Measurements from ENCODE around the gene RUNX3.

Gene RUNX3

DNA sequence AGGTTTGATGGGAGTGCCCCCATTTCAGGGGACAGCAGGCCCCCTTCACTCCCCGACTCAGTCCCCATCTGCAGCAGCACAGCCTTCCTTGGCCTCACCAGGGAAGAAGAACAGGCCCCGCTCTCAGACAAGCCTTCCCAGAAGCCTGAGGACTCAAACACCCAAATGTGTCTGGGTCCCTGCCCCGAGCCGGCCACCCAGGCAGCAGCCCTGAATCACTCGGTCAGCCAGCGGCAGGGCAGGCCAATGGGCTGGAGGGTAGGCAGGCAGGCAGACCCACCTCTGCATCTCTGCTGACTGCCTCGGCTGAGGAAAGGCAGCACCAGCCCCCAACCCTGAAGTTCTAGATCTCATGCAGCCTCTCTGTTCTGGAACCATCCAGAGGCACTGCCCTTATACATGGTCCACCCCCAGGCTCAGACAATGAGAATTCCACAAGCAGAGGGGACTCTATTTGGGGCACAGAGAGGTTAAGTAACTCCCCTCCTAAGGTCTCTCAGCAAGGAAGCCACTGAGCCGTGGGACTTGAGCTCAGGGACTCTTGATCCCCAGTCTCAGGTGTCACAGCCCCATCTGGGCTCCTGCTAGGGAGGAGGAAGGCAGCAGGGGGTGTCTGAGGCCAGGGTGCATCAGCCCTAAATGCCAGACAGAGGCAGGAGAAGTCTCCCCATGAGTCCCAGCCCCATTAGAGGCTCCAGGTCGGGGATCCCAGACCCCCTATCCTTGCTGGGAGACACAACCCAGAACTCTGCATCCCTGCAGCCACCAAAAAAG lies 33.2 kb upstream of the RUNX3 start:
- no peak for DNase-seq

DNA sequence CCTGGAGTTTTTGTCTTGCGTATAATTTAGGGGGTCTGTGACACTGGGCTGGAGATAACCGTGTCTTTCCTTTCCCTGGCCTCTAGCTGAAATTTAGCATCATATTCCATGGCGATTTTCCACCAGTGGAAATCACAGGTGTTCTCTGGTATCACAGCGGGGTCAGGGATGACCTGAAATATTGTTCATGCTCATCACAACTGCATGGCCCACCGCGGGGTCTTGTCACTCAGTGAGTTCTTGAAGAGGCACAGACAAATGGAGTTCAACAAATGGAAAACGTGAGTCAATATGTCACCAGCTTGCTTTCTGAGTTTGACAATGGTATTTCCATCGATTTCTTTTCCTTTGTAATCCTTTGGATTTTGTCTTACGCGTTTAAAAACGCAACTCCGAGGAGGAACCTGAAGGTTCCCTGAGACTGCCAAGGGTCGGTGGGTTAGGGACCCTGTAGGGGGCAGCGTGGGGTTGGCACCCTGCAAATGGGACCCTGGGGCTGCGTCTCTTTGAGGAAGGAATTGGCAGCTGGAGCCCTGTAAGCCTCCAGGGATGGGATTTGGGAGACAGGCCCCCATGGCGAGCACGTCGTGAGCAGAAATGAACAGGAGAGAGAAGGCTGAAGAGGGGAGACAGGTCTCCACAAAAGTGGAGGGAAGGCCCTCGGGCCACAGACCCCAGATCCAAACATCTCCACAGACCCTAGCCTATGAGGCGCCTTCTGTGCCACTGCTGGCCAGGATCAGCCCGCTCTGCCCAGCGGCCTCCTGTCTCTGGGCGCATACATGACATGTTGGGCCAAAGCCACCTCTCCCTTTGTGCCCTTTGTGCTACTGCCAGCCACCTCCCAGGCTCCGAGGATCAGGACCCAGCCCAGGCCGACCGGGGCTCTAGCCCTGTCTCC lies 32.1 kb upstream of the RUNX3 start:
- no peak for DNase-seq

DNA sequence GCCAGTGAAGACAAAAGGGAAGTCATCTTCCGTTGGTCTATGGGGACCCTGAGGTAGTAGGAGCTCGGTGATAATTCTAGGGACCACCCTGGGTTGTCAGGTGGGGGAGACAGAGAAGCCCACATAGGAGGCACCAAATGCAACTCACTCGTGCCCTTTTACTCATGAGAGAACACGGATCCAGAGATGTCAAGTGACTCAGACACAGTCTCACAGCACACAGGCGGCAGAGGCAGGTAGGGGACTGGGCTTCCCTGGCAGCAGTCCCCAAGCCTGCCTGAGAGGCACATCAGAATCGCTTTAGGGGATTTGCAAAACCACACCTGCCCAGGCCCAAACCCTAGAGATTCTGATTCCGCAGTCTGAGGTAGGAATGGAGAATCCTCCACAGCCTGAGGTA lies 31.3 kb upstream of the RUNX3 start:
- no peak for DNase-seq

DNA sequence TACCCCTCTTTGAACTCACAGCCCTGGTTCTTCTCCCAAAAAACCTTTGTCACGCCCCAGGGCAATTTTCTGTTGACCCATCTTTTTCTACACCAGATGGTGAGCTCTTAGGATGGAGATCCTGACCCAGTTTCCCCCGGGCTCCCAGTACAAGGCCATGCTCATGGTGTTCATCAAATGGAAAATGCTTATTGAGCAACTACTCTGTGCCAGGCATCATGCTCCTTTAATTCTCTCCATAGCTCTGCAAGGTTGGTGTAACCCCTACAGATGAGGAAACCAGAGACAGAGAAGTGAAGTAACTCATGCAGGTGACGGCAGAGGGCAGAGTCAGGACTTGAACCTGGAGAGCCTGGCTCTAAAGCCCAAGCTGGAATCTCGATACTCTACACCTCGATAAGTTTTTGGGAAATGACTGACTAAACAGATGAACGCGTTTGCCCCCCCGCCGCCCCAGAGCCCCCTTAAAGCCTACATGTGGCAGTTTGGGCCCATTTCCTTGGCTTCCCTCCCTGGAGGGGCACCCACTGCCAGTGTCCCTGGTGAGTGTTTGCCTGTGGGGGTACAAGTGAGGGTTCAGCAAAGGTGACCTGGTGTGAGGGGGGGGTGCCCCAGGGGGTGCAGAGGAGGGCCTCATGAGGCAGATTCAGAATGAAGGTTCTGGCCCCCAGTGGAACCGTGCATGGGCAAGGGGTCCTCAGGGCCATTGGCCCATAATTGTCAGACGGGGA lies 30.2 kb upstream of the RUNX3 start:
- no peak for DNase-seq

DNA sequence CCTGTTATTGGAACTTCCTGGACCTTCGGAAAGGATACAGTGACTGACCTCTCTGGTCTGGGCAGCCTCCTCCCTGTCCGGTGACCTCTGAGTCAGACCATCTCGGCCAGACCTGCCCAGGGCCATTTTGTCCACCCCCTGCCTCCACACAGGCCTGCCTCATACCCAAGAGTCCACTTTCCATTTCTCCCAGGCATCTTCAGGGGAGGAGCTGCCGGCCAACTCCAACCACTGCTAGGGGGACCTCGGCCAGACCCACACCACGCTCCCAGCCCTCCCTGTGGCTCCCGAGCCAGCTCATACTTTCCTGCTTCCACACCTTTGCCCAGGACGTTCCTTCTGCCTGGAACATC lies 29.5 kb upstream of the RUNX3 start:
- DNase-seq: no peak

DNA sequence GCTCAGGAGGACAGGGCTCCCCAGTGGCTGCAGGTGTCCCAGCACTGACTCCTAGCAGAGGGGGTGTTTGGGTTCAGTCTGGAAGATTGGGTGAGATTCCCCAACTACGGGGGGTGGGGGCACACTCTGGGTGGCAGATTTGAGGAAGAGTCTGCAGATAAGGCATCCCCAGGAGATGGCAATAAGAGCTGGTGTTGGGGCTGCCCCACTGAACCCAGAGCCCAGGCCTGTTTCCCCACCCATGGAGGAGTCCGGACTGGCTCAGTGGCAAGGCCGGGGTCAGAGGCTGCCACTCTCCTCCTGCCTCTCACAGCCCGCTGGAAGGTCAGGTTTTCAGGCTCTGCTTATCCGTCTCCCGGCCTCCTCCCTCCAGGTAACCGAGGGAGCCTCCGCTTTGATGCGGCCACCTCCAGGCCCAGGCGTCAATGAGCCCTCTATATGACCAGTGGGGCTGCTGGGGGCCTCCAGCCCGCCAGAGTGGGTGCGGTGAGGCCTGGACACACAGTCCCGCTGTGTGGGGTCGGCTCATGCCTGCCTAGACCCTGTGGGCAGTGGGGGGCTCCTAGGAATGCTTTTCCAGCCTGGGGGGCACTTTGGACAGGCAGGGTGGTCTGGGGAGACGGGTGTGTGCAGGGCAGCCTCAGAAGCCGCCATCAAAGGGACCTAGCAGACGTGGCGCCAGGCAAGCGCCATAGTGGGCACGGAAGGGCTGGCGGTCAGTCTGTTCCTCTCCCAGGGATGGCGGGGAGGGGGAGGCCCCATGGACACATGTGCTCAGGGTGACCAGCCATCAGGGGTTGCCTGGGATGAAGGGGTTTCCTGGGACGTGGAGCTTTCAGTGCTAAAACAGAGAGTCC lies 28.9 kb upstream of the RUNX3 start:
- DNase-seq: no peak

DNA sequence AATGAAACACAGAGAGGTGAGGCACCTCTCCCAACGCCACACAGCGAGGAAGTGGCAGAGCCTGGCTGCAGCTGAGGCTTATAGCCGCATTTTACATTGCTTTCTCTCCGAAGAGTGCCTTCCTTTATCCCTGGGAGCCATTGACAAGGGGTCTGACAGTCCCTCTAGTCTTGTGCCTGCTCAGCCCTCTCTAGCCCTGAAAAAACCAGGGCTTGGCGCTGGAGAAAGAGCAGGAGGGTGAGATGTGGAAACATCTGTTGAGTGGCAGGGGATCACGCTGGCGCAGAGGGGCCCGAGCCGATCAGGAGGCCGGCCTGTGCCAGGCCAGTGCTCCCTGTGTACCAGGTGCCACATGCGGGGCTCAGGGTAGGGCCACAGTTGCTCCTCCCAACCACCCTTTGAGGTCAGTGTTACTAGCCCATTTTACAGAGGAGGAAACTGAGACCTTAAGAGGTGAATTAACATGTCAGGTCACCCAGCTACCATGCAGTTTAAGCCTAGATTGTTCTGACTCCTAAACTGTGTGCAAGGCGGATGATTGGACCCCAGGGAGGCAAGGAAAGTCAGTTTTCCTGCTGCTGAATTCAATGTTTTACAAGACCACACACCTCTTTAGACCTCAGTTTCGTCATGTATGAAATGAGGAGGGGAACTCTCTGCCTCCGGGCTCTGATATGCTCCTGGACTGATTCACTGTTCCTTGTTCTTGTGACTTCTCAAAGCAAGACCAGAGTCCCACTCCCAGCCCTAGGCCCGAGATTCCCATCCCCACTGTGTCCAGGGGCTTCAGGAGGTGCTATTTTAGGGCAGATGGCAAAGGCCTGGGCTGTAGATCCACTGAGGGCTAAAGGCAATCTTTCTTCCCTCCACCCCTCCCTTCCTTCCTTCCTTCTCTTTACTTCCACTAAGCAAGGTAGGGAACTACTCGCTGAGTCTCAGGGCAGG lies 28.0 kb upstream of the RUNX3 start:
- no peak for DNase-seq

DNA sequence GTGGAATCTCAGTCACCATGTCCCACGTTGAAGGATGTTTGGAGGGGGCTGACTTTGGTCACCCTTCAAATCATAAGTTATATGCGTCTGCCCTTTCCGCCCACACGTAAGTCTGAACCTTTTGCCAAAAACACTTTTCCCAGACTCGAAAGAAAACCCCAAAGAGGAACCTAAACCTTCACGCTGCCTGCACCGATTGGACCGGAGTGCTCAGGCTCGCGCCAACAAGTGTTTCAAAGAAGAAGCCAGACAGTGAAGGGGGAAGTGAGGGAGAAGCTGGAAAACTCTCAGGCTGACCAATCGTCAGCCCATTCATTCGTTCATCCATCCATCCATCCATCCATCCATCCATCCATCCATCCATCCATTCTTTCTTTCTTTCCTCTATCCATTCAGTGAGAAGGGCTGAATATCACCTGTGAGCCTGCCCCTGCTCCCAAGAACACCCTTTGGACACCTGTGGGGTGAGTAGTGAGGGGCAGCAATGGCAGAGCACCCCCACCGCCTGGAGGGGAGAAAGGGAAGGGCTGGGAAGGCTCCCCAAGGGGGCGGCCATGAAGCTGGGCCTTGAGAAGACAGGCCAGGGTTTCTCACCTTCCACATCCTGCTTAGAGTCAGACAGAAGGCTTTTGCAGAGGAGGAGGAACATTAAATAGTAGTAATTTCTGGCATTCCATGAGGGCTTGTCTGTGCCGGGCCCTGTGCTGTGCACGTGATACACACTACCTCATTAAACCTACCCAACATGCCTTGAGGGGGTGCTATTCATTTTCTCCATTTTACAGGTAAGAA lies 27.1 kb upstream of the RUNX3 start:
- DNase-seq: no peak

DNA sequence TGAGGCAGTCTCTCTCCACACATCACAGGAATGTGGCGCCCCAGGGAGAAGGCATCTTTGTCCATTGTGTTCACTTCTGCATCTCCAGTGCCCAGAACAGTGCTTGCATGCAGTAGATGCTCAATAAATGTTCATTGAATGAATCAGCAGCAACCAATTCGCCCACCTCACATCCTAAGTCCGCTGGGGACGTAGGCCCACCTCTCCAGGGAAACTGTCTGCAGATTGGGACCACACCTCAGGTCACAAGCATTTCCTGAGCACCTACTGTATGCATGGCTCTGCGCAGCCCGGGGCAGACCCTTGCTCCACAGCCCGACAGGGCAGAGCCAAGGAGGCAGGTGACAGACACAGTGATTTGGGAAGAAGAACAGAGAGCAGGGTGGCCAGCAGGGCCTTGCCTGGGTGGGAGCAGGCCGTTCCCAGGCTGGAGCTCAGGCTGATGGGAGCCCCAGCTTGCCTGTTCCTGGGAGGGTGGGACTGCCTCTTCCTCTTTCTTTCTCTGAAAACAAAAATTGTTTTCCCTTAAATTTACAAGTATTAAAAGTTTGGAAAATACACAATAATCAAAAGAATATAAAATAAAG lies 25.8 kb upstream of the RUNX3 start:
- DNase-seq: no peak

DNA sequence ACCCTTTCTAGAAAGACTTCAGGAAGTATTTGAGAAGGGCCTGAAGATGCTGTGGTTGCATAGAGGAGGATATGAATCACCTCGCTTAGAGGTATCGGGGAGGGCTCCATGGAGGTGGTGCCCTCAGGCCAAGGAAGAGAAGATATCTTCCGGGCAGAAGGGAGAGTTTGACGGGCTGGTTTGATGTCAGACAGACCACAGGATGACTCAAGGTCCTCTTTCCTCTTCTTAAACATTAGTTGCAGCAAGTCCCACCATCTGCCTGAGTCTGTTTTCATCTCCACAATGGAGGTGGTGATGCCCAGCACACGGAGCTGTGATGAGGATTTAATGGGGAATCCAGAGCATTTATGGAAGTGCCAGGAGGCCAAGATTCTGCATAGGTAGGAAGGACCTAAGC lies 25.1 kb upstream of the RUNX3 start:
- DNase-seq: no peak

DNA sequence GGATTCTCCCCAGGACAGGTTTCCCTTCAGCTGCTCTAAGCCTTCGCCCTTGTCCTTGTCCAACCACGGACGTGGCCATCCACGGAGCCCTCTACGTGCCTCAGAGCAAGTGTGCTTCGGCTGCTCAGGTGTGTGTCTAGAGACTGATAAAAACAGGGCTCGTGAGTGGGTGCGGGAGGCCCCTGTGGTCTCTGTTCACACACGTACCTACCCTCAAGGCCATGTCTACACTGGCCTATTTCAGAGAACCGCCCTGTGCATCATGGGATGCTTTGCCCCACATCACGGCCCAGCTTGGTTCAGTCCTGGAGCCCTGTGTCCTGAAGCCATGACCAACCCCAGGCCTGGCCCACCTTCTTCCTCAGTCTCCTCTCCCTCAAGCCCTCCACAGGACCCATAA lies 24.6 kb upstream of the RUNX3 start:
- DNase-seq: no peak

DNA sequence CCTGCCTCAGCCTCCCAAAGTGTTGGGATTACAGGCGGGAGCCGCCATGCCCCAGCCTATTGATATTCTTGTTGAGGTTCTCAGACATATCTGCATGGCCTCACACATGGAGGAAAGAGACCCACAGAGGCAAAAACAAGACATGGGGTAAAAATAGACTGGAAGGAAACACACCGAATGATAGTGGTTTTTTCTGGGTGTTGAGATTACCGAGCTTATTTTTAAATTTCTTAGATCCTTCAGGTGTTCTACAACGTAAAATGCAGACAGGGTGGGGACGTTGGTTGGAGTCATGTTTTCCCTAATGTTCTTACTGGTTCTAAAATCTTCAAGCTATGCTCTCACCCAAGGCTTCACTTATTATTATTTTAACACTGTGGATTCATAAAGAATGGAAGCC lies 23.9 kb upstream of the RUNX3 start:
- no peak for DNase-seq

DNA sequence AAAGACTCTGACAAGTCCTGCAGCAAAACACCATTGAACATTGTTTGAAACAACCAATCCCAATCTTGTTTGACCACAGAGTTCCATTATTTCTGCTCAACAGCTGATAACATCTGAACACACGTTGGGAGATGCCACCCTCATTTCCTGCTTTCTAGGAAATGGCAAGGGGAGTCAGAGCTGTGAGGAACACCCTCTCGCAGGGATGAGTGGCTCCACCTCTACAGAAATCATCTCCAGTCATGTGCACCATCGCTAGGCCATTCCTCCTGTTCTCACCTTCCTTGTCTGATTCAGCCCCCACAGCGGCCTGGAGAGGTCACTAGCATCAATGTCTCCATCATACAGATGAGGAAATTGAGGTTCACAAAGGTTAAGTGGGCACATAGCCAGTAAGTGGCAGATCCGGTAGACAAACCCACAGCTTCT lies 22.4 kb upstream of the RUNX3 start:
- DNase-seq: no peak

DNA sequence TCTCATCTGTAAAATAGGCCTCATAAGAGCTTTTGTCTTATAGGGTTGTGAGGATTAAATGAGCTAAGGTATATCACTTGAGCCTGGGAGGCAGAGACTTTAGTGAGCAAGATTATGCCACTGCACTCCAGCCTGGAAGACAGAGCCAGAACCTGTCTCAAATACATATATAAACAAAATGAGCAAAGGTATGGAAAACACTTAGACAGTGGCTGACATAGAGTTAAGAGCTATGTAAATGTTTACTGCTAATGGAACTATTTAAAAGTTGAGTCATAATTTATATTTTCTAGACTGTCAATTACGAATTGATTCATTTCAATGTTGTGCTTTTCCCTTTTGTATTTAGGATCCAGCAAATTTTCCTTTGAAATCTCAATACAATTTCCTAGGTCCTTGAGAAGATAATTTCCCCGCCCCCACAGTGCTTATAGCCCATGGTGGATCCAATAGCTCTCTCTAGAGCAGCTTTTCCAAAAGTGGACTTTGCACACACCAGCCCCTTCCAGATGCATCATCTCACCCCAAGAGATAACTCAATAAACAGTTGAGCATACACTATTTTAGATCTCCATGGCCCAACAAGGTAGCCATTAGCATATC lies 21.8 kb upstream of the RUNX3 start:
- DNase-seq: no peak

DNA sequence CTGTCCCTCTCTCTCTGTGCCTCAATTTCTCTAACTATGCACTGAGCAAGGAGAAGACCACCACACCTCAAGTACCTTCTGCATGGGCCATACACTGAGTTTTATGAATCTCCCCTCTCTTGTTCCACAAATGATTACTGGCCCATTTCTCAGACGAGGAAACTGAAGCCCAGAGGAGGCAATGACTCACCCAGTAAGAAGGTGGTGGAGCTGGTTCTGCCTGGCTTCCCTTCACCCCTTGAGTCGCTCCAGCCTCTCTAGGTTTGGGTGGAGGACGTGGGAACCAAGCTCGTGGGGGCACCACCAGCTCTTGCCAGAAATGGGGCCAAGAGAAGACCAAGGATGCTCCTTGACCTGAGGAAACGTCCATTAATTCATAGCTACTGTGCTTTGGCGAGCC lies 21.3 kb upstream of the RUNX3 start:
- DNase-seq: no peak

DNA sequence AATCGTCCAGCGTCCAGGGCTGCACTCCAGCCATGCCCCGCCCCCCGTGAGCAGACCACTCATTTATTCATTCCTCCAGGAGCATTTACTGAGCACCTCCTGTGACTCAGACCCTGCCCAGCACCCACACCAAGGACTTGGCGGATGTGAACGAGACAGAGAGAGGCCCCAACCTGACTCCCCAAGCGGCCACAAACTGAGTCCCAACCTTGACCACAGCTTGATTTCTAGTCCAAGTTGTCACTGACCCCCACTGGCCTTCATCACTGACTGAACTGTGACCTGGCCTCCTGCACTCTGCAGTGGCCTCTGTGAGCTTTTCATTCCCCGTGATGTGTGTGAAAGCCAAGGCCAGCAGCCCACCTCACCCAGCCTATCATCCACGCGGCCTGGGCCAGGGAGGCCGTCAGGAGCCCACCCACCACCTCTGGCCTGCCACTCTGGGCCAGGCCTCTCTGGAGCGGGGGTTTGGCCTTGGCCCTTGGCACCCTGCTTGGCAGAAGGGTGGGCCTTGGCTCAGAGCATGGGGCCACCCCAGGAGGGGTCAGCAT lies 19.3 kb upstream of the RUNX3 start:
- no peak for DNase-seq

DNA sequence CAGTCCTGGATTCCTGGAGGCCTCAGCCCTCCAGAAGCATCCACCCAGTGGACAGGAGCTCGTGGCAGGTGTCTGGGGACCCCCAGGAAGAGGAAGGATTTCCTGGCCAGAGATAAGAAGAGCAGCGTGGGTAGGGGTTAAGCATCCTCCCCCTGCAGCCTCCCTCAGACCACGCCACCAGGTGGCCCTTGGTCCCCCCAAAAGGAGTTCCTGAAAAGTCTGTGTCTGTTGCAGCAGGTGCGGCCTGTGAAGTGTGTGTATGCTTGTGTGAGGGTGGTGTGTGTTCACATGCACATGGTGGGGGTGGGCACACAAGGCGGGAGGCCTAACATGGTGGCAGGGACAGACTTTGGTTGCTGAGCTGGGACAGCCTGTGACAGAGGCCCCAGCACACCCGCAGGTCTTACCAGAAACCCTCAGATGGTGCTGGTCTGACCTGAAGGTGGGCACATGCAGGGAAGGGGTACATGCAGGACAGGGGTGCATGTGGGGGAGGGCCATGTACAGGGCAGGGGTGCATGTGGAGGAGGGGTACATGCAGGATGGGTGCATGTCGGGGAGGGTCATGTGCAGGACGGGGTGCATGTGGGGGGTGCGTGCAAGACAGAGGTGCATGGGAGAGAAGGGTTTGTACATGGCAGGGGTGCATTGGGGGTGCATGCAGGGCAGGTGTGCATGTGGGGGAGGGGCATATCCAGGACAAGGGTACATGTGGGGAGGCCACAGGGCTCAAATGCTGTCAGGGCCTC lies 18.2 kb upstream of the RUNX3 start:
- DNase-seq: no peak

DNA sequence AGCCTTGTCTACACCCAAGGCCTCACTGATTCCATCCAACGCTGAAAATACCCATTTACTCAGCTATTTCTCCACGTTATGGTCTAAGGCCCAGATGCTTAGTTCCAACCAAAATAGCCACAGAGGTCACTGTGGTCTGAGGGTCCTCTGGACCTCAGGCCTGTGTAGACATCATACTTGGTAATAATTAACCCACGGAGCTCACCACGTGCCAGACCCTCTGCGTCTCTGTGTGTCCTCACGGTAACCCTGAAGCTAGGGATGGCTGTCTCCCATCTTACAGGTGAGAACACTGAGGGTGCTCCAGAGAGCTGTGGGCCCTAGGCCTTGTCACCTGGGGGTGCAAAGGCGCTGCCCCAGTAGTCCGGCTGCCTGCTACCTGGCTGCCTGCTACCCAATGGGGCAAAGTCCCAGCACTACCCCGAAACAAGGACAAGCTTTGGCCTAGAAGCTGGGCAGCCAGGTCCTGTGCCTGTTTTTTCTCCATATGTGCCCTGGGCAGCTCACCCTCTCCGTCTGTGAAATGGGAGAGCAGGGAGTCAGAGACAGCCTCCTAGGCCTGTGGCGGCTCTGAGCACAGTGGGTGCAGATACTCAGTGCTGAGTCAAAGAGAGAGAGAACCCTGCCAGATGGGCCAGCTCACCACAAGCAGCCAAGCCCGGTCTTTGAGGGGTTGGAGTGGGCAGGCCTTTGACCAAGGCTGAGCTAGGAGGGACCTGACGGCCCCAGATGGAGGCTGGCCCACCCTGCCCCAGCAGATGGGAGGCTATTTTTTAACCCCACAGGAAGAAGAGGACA lies 17.0 kb upstream of the RUNX3 start:
- DNase-seq: no peak

All from DMS79 (cell line).